Glutamatergic neuron (in vitro differentiated cells): ENCODE data around the gene SLC39A3. TPM values are rescaled to one million over a fixed set of nuclear protein-coding genes. Genes with fewer than 3 reads are reported as not detected.

Experiments
- DNase-seq: peaks from one replicate; pipeline ENCODE4 v3.0.0; 2022
- H3K27ac Mint-ChIP-seq: one replicate; pipeline ENCODE4 v1.8.0; 2020; ENCODE audit warnings: mild to moderate bottlenecking, mixed read lengths, inconsistent platforms; ENCODE audit not compliant: unreplicated experiment
- H3K27me3 Mint-ChIP-seq: one replicate; pipeline ENCODE4 v1.8.0; 2020; ENCODE audit warnings: mild to moderate bottlenecking, moderate library complexity, mixed read lengths, inconsistent platforms; ENCODE audit not compliant: unreplicated experiment
- H3K36me3 Mint-ChIP-seq: one replicate; pipeline ENCODE4 v1.8.0; 2020; ENCODE audit warnings: mild to moderate bottlenecking, mixed read lengths, inconsistent platforms; ENCODE audit not compliant: unreplicated experiment
- H3K4me1 Mint-ChIP-seq: one replicate; pipeline ENCODE4 v1.8.0; 2020; ENCODE audit warnings: mild to moderate bottlenecking, low read depth, mixed read lengths, inconsistent platforms; ENCODE audit not compliant: unreplicated experiment
- H3K4me3 Mint-ChIP-seq: one replicate; pipeline ENCODE4 v1.8.0; 2020; ENCODE audit warnings: mild to moderate bottlenecking, mixed read lengths, inconsistent platforms; ENCODE audit not compliant: unreplicated experiment
- H3K9me3 Mint-ChIP-seq: one replicate; pipeline ENCODE4 v1.8.0; 2020; ENCODE audit warnings: mild to moderate bottlenecking, moderate library complexity, mixed read lengths, inconsistent platforms; ENCODE audit not compliant: unreplicated experiment
- CTCF ChIP-seq: fragments of 200-600 bp; sonication (generic); IDR thresholded peaks from one replicate; pipeline ENCODE4 v1.5.0; 2021; ENCODE audit not compliant: partially characterized antibody, unreplicated experiment
- total RNA-seq: library from RNA; stranded (reverse); fragmentation: NEBNext Ultra II Directional; extraction: Animal tissue kit (Norgen Biotek cat#: 25700); gene quantifications from one replicate; pipeline ENCODE4 v1.2.1, GENCODE V29; 2021; ENCODE audit not compliant: unreplicated experiment

Gene SLC39A3
- total RNA-seq, 1 donor from 2014 or later = 40.8 TPM

- no peaks in the 10 kb centered on the region for H3K36me3 Mint-ChIP-seq
- no peak for TF ChIP-seq CTCF
- no peak for DNase-seq
- H3K4me1 Mint-ChIP-seq = no peaks in the 10 kb centered on the region
- no peak overlapping the region for H3K4me3 Mint-ChIP-seq
- peaks cover 5% of the 10 kb centered on the region for H3K9me3 Mint-ChIP-seq
- no peak overlapping the region for H3K27ac Mint-ChIP-seq
- H3K27me3 Mint-ChIP-seq = peaks cover 2% of the 10 kb centered on the region
Measured at GRCh38 chr19:2759362-2759761, 19.5 kb upstream of the SLC39A3 start.

DNA sequence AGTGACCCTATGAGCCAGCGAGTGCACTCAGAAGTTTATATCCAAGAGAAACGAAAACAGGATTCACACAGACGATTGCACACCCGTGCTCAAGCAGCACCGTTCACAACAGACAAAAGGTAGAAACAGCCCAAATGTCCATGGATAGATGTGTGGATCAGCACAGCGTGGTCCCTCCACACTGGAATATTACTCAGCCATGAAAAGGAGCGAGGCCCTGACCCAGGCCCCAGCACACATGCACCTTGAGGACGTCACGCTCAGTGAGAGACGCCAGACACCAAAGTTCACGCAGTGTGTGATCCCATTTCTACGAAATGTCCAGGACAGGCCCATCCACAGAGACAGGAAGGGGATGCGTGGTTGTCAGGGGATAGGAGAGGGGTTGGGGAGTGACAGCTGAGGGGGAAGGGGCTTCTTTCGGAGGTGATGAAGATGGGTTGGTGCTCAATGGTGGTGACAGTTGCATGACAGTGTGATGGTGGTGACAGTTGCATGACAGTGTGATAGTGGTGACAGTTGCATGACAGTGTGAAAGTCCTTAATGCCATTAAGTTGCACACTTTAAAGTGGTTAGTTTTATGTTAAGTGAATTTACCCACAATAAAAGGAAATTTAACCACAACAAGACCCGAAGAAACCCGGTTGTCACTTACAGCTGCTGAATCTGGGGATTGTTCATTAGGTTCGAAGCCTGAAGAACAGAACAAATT is 18.9 kb upstream of the SLC39A3 start:
- no peaks in the 10 kb centered on the region for H3K4me1 Mint-ChIP-seq
- peaks cover 2% of the 10 kb centered on the region for H3K27me3 Mint-ChIP-seq
- H3K36me3 Mint-ChIP-seq = no peaks in the 10 kb centered on the region
- H3K27ac Mint-ChIP-seq = no peak overlapping the region
- H3K4me3 Mint-ChIP-seq = no peak overlapping the region
- peaks cover 3% of the 10 kb centered on the region for H3K9me3 Mint-ChIP-seq
- no peak for TF ChIP-seq CTCF
- no peak for DNase-seq

DNA sequence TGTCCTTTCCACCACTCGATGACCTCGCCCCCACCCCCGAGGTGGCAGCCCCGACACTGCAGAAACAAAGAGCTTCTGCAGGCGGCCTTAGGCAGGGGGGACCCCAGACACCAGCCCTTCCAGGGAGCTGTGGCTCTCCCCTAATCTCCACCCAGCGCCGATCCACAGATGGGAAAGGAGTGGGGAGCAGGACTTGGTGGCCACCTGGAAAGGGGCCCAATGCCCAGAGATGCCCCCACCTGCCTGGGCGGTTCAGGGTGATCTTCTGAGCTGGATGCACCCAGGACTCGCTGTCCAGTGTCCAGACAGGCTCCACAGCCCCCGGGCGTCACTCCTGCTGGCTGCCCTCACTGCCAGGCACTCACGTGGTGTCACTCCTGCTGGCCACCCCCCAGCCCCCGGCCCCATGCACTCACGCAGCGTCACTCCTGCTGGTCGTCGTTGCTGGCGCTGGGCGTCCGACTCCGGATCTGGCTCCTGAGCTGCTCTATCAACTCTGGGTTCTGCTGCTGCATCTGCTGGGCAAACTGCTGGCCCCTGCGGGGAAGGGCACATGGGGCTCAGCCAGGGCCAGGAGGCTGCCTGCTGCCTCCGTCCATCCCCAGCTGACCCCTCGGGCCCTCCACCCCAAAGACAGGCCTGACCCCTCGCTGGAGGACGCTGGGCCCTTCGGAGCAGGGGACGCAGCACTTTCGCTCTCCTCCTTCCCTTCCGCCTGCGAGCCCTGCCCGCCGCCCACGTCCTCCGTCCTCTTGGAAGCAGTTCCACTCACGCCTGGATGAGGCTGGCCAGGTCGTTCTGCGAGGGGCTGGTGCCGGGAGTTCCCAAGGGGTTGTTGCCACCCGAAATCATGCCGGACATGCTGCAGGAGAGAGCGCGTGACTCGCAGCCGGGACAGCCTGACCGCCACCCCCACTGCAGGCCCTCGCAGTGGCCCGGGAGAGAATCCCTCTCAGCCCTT is 17.4 kb upstream of the SLC39A3 start:
- Mint-ChIP-seq H3K36me3 (no peaks in the 10 kb centered on the region), H3K27me3 (peaks cover 4% of the 10 kb centered on the region), H3K4me1 (no peaks in the 10 kb centered on the region), H3K27ac (no peak overlapping the region), H3K9me3 (peaks cover 3% of the 10 kb centered on the region), H3K4me3 (no peak overlapping the region)
- no peak for TF ChIP-seq CTCF
- no peak for DNase-seq

DNA sequence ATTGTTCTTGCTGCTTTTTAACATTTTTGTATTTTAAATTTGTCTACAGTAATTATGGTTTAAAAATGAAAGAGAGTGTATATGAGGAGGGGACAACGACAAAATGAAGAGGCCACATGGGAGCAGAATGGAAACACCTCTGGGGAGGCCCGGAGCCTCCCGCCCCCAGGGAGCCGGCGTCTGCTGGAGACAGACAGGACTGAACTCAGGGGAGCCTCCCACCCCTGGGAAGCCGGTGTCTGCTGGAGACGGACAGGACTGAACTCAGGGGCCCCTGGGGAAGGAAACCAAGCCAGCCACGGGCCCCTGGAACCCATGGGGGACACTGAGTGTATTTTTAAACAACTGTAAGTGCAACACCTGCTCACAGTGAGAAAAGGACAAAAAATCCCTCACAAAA is 16.7 kb upstream of the SLC39A3 start:
- H3K4me3 Mint-ChIP-seq = no peak overlapping the region
- H3K9me3 Mint-ChIP-seq = peaks cover 3% of the 10 kb centered on the region
- no peak overlapping the region for H3K27ac Mint-ChIP-seq
- no peaks in the 10 kb centered on the region for H3K36me3 Mint-ChIP-seq
- H3K27me3 Mint-ChIP-seq = peaks cover 4% of the 10 kb centered on the region
- TF ChIP-seq CTCF = no peak
- H3K4me1 Mint-ChIP-seq = no peaks in the 10 kb centered on the region
- DNase-seq = no peak

DNA sequence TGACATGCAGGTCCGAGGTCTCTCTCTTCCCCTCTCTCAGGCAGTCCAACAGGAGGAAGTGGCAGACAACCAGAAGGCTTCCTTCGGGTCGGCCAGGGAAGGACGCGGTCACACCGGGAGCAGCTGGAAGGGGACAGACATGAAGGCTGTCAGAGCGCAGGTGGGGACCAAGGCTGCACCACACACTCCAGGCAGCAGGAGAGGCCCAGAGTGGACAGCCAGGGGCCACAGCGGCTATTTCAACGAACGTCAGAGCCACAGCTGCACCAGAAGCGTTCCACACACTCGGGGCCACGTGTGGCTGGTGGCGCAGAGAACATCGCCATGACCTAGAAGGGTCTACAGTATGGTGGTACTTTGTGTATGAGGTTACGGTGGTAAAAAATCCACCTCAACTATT is 16.0 kb upstream of the SLC39A3 start:
- peaks cover 4% of the 10 kb centered on the region for H3K27me3 Mint-ChIP-seq
- no peak for TF ChIP-seq CTCF
- no peak overlapping the region for H3K27ac Mint-ChIP-seq
- H3K4me3 Mint-ChIP-seq = no peak overlapping the region
- no peaks in the 10 kb centered on the region for H3K36me3 Mint-ChIP-seq
- H3K4me1 Mint-ChIP-seq = no peaks in the 10 kb centered on the region
- peaks cover 3% of the 10 kb centered on the region for H3K9me3 Mint-ChIP-seq
- no peak for DNase-seq
